Iris pigment epithelial cell (primary cell): ENCODE results near the gene SLC16A4.
"Not testable (repeated sequence)": the region's sequence is repeated elsewhere in the genome, so short reads cannot be mapped to it uniquely, and the experiment has no call there.

Experiments used
- DNase-seq: peaks from one replicate; pipeline ENCODE4 v3.0.0-alpha.2; 2011; ENCODE audit warnings: low read depth

SLC16A4 gene

GRCh38 chr1:110408488-110408887, 17.7 kb upstream of the SLC16A4 start:
- no peak for DNase-seq

- DNase-seq: peak; percentile 89
Measured at GRCh38 chr1:110407260-110408210, 16.7 kb upstream of the SLC16A4 start, which contains the start of gene LAMTOR5. Gene LAMTOR5 (minus strand): TSS chr1:110407694. CDS start chr1:110407620, 74 bp downstream.

GRCh38 chr1:110406407-110406806, 15.6 kb upstream of the SLC16A4 start:
- not testable (repeated sequence) for DNase-seq

GRCh38 chr1:110404401-110404800, 13.6 kb upstream of the SLC16A4 start:
- no peak for DNase-seq

- DNase-seq: no peak
Measured at GRCh38 chr1:110403805-110404204, 13.0 kb upstream of the SLC16A4 start.

GRCh38 chr1:110396259-110396958, 5.6 kb upstream of the SLC16A4 start:
- not testable (repeated sequence) for DNase-seq

GRCh38 chr1:110394493-110394820, 3.6 kb upstream of the SLC16A4 start:
- no peak for DNase-seq

- DNase-seq: peak; percentile 94
Measured at GRCh38 chr1:110393691-110394492, 3.1 kb upstream of the SLC16A4 start.

- DNase-seq: no peak
Measured at GRCh38 chr1:110393286-110393685, 2.5 kb upstream of the SLC16A4 start.

GRCh38 chr1:110390096-110390495, 730 bp downstream of the SLC16A4 start:
- DNase-seq: peak; percentile 96

GRCh38 chr1:110387048-110387754, 3.6 kb downstream of the SLC16A4 start:
- DNase-seq: no peak

GRCh38 chr1:110385369-110385768, 5.5 kb downstream of the SLC16A4 start:
- DNase-seq: no peak

GRCh38 chr1:110384581-110385321, 6.1 kb downstream of the SLC16A4 start:
- no peak for DNase-seq

- peak; percentile 16 for DNase-seq
Measured at GRCh38 chr1:110383251-110383990, 7.4 kb downstream of the SLC16A4 start.

GRCh38 chr1:110380672-110381283, 10.0 kb downstream of the SLC16A4 start:
- DNase-seq: peak; percentile 95

- peak; percentile 53 for DNase-seq
Measured at GRCh38 chr1:110375490-110375889, 15.3 kb downstream of the SLC16A4 start.

GRCh38 chr1:110370827-110371226, 20.0 kb downstream of the SLC16A4 start:
- DNase-seq: peak; percentile 82

GRCh38 chr1:110364221-110364620, 26.6 kb downstream of the SLC16A4 start:
- no peak for DNase-seq

- DNase-seq: no peak
Measured at GRCh38 chr1:110361856-110362255, 29.0 kb downstream of the SLC16A4 start.

- DNase-seq: peak; percentile 36
Measured at GRCh38 chr1:110360431-110360830, 30.4 kb downstream of the SLC16A4 start.
